ENCODE measurements around the gene SUMO4.

Gene SUMO4

GRCh38 chr6:149400050-149400449, at the start of gene SUMO4:
Gene SUMO4 (plus strand): TSS chr6:149400262. CDS start chr6:149400392, 130 bp downstream.
- Histone ChIP-seq H3K4me3 (ENCODE audit: low read depth in 1 of 2, low read length in 1 of 2) (no peak within 1 kb of the TSS), H3K4me1 (ENCODE audit: control insufficient read depth in 1 of 2, insufficient read depth in 1 of 2, low read depth in 1 of 2, low read length in 1 of 2) (peaks cover 0 to 2% of the 10 kb centered on the region in 2 experiments), H3K27ac (no peak within 1 kb of the TSS), H3K9me3 (no peaks in the 10 kb centered on the region), H3K36me3 (peaks cover 69% of the 10 kb centered on the region), H3K27me3 (no peaks in the 10 kb centered on the region)
- no peak for TF ChIP-seq CTCF (IDR thresholded peaks at IDR 0.05)

GRCh38 chr6:149354009-149354408, 46.1 kb upstream of the SUMO4 start:
- H3K9me3 ChIP-seq = no peaks in the 10 kb centered on the region
- no peaks in the 10 kb centered on the region for H3K27me3 ChIP-seq
- H3K27ac ChIP-seq = peak overlapping the region; percentile 26
- no peaks in the 10 kb centered on the region for H3K36me3 ChIP-seq
- H3K4me1 ChIP-seq (ENCODE audit: control insufficient read depth in 1 of 2, insufficient read depth in 1 of 2, low read depth in 1 of 2, low read length in 1 of 2) = peaks cover 21 to 32% of the 10 kb centered on the region in 2 experiments
- no peak for TF ChIP-seq CTCF (IDR thresholded peaks at IDR 0.05)
- H3K4me3 ChIP-seq (ENCODE audit: low read depth in 1 of 2, low read length in 1 of 2) = no peak overlapping the region

GRCh38 chr6:149356081-149356750, 43.8 kb upstream of the SUMO4 start:
- H3K9me3 ChIP-seq = no peaks in the 10 kb centered on the region
- no peaks in the 10 kb centered on the region for H3K27me3 ChIP-seq
- H3K27ac ChIP-seq = no peak overlapping the region
- no peak overlapping the region for H3K4me3 ChIP-seq (ENCODE audit: low read depth in 1 of 2, low read length in 1 of 2)
- H3K4me1 ChIP-seq (ENCODE audit: control insufficient read depth in 1 of 2, insufficient read depth in 1 of 2, low read depth in 1 of 2, low read length in 1 of 2) = peaks cover 30 to 40% of the 10 kb centered on the region in 2 experiments
- TF ChIP-seq CTCF (IDR thresholded peaks at IDR 0.05) = no peak
- no peaks in the 10 kb centered on the region for H3K36me3 ChIP-seq

GRCh38 chr6:149357726-149358538, 42.1 kb upstream of the SUMO4 start:
- Histone ChIP-seq H3K27me3 (no peaks in the 10 kb centered on the region), H3K36me3 (no peaks in the 10 kb centered on the region), H3K27ac (peak overlapping the region; percentile 2), H3K9me3 (no peaks in the 10 kb centered on the region), H3K4me3 (ENCODE audit: low read depth in 1 of 2, low read length in 1 of 2) (no peak overlapping the region), H3K4me1 (ENCODE audit: control insufficient read depth in 1 of 2, insufficient read depth in 1 of 2, low read depth in 1 of 2, low read length in 1 of 2) (peaks cover 27 to 32% of the 10 kb centered on the region in 2 experiments)
- TF ChIP-seq CTCF (IDR thresholded peaks at IDR 0.05) = no peak

GRCh38 chr6:149359440-149359839, 40.6 kb upstream of the SUMO4 start:
- H3K9me3 ChIP-seq = no peaks in the 10 kb centered on the region
- no peak for TF ChIP-seq CTCF (IDR thresholded peaks at IDR 0.05)
- H3K4me3 ChIP-seq (ENCODE audit: low read depth in 1 of 2, low read length in 1 of 2) = no peak overlapping the region
- H3K4me1 ChIP-seq (ENCODE audit: control insufficient read depth in 1 of 2, insufficient read depth in 1 of 2, low read depth in 1 of 2, low read length in 1 of 2) = peaks cover 27 to 32% of the 10 kb centered on the region in 2 experiments
- H3K27ac ChIP-seq = peak overlapping the region; percentile 71
- no peaks in the 10 kb centered on the region for H3K27me3 ChIP-seq
- no peaks in the 10 kb centered on the region for H3K36me3 ChIP-seq
